HG03432 (cell line): Measurements from ENCODE around the gene SPECC1L.

ENCODE experiments used
- ATAC-seq: cut with Tn5 transposase; IDR thresholded peaks from one replicate; pipeline ENCODE4 v1.9.1; 2021; ENCODE audit warnings: mild to moderate bottlenecking, moderate library complexity; ENCODE audit not compliant: unreplicated experiment

The SPECC1L gene

DNA sequence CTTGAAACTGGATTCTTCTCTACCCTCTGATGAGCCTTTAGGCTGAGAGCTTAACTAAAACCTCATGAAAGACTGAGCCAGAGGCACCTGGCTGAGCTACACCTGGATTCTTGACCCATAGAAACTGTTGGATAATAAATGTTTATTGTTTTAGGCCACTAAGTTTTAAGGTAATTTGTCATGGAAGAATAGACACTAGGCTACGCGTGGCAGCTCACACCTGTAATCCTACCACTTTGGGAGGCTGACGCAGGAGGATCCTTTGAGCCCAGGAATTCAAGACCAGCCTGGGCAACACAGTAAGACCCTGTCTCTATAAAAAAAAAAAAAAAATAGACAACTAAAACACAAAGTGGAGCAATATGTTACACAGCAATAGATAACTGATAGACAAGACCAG lies 195.3 kb downstream of the SPECC1L start:
- ATAC-seq = no peak

- no peak for ATAC-seq
Measured at GRCh38 chr22:24466716-24467328, 196.2 kb downstream of the SPECC1L start.

- no peak for ATAC-seq
Measured at GRCh38 chr22:24467340-24467739, 196.7 kb downstream of the SPECC1L start.
